Urinary bladder (tissue), 4 donors: ENCODE measurements around the gene LIPN. TPM values are rescaled to one million over a fixed set of nuclear protein-coding genes. Genes with fewer than 3 reads are reported as not detected.

Experiments
- DNase-seq: peaks from one replicate; pipeline ENCODE4 v3.0.0-alpha.2; 2015; ENCODE audit errors: extremely low spot score
- H3K27ac ChIP-seq: one replicate; pipeline ENCODE4 v1.5.1; 2013; ENCODE audit warnings: low read depth, mild to moderate bottlenecking, moderate library complexity
- H3K36me3 ChIP-seq: one replicate; pipeline ENCODE4 v1.6.1; 2013; ENCODE audit warnings: mild to moderate bottlenecking, moderate library complexity; ENCODE audit not compliant: insufficient read depth
- H3K4me1 ChIP-seq: one replicate; pipeline ENCODE4 v1.6.1; 2013; ENCODE audit warnings: mild to moderate bottlenecking, moderate library complexity; ENCODE audit not compliant: insufficient read depth
- H3K4me3 ChIP-seq: one replicate; pipeline ENCODE4 v1.5.1; 2013; ENCODE audit warnings: low read depth, low read length
- WGBS: extraction: QIAGEN DNeasy Blood & Tissue Kit; methylation state at CpG from one replicate; pipeline ENCODE4 v1.1.7; 2013; 5-methylcytosine and 5-hydroxymethylcytosine counted together
- polyA plus RNA-seq: library from polyadenylated mRNA; stranded (reverse); fragments of 200-250 nt; gene quantifications from one replicate; pipeline ENCODE4 v1.2.3, GENCODE V29; 2013
- total RNA-seq: library from RNA; depleted of rRNA; stranded (reverse); fragments of >200 nt; gene quantifications from one replicate; pipeline ENCODE4 v1.2.3, GENCODE V29; 2014
- donor health status: healthy with polysubstance abuse.
- donor health status: healthy.

Gene LIPN
- total and polyA plus RNA-seq, 2 donors = 0.06 TPM; not detected in 1

DNA sequence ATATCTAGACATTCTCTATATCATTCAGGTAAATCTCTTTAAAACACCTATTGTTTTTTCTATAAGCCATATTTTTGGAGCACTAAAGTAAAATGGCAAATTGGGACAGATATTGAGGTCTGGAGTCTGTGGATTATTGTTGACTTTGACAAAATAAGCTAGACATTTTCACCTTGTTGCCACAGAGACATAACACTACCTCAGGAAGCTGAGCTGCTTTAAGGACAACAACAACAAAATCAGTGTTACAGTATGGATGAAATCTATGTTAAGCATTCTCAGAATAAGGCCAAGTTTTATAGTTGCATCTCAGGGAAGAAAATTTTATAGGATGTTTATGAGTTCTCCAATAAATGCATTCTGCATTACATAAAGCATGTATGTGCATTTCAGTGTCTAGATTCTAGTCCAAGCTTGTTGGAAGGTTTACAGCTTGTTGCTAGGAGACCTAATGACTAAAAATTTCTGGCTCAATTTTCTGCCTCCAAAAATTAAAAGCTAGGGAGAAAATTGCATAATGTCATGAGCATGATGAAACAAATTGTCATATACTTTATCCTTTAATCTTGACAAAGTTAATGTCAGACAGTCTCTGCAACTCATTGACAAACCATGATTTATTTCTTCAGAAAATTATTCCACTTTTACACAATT lies 61.1 kb downstream of the LIPN start:
- no peak overlapping the region for H3K27ac ChIP-seq
- no peaks in the 10 kb centered on the region for H3K4me1 ChIP-seq
- no peaks in the 10 kb centered on the region for H3K36me3 ChIP-seq
- no peak overlapping the region for H3K4me3 ChIP-seq
- DNase-seq = peak; percentile 83

DNA sequence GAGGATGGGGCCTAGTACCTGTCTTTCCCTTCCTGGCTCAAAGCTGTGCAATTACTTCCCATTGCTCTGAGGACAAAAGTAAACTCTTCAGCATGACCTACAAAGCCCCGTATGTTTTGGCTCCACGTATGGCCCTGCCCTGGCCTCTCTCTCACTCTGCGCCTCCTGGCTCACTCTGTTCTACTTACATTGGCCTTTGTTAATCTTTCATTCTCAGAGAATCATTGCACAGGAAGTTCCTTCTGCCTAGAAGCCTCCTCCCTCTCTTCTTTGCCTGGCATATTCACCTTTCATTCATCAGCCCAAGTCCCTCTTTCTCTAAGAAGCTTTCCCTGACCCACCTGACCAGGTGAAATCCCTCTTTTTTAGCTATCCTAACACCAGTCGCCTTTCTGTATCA lies 66.6 kb downstream of the LIPN start:
- Histone ChIP-seq H3K36me3 (no peaks in the 10 kb centered on the region), H3K4me1 (no peaks in the 10 kb centered on the region), H3K27ac (no peak overlapping the region), H3K4me3 (no peak overlapping the region)
- DNase-seq = no peak
- 79% methylated on average over 4 of the region's 4 CpGs for whole genome bisulfite sequencing

GRCh38 chr10:88827671-88828070 lies 67.9 kb downstream of the LIPN start:
- Histone ChIP-seq H3K4me1 (no peaks in the 10 kb centered on the region), H3K4me3 (no peak overlapping the region), H3K36me3 (no peaks in the 10 kb centered on the region), H3K27ac (no peak overlapping the region)
- DNase-seq = no peak
- WGBS = 95% methylated on average over 2 of the region's 2 CpGs

DNA sequence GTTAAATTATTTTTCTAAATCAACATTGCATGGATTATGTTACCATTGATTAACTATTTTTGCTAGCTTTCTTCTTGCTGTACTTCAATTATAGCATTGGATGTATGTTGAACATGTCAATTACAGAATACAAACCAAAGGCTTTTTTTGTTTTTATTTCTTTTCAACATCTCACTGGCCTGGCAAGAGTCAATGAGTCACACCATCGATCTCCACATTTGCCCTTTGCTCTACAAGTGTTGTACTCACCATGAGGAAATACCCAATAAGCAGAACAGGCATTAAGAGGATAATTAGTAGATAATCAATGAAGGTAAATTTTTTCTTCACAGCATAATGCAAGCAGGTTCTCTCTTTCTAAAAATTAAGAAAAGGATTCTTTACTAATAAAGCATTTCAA lies 68.5 kb downstream of the LIPN start:
- H3K27ac ChIP-seq = no peak overlapping the region
- DNase-seq = no peak
- 65% methylated on average over 1 of the region's 1 CpG for WGBS

More for the DNA sequence above, 68.5 kb downstream of the LIPN start:
- Histone ChIP-seq H3K36me3 (no peaks in the 10 kb centered on the region), H3K4me1 (no peaks in the 10 kb centered on the region), H3K4me3 (no peak overlapping the region)

Other genes with a start within 250 kb of the LIPN start
- 6.3 TPM for gene RNLS, start 176.7 kb upstream of the LIPN start, total RNA-seq
- gene RNLS, start 176.7 kb upstream of the LIPN start, polyA plus RNA-seq = 6.1 TPM
- 0.26 TPM for gene LIPJ, start 173.3 kb upstream of the LIPN start, total RNA-seq
- not detected for gene LIPJ, start 173.3 kb upstream of the LIPN start, polyA plus RNA-seq
- not detected for gene LIPF, start 95.6 kb upstream of the LIPN start, total RNA-seq
- not detected for gene LIPF, start 95.6 kb upstream of the LIPN start, polyA plus RNA-seq
- not detected for gene LIPK, start 53.8 kb upstream of the LIPN start, total RNA-seq
- gene LIPK, start 53.8 kb upstream of the LIPN start, polyA plus RNA-seq = not detected
- not detected for gene LIPM, start 42.7 kb downstream of the LIPN start, total RNA-seq
- not detected for gene LIPM, start 42.7 kb downstream of the LIPN start, polyA plus RNA-seq
- gene ANKRD22, start 91.8 kb downstream of the LIPN start, total RNA-seq = 5.0 TPM
- gene ANKRD22, start 91.8 kb downstream of the LIPN start, polyA plus RNA-seq = 3.4 TPM
- 29.0 TPM for gene STAMBPL1, start 120.2 kb downstream of the LIPN start, total RNA-seq
- gene STAMBPL1, start 120.2 kb downstream of the LIPN start, polyA plus RNA-seq = 2.1 TPM
- 3,971 TPM for gene ACTA2, start 192.8 kb downstream of the LIPN start, total RNA-seq
- 6,755 TPM for gene ACTA2, start 192.8 kb downstream of the LIPN start, polyA plus RNA-seq
- gene FAS, start 230.8 kb downstream of the LIPN start, total RNA-seq = 48.3 TPM
- gene FAS, start 230.8 kb downstream of the LIPN start, polyA plus RNA-seq = 9.5 TPM